Measurements from ENCODE around the gene LYST. TPM values are rescaled to one million over a fixed set of nuclear protein-coding genes. Genes with fewer than 3 reads are reported as not detected.

The LYST gene
- total RNA-seq, 2 experiments from 2014 or later: 4.0 to 8.2 TPM

- H3K27ac ChIP-seq (ENCODE audit: low read depth, low read length, poor library complexity, severe bottlenecking): no peak overlapping the region
- H4K20me1 ChIP-seq (ENCODE audit: insufficient read depth, low read length): no peaks in the 10 kb centered on the region
- no peaks in the 10 kb centered on the region for H3K9me3 ChIP-seq (ENCODE audit: low read length)
- H3K79me2 ChIP-seq (ENCODE audit: insufficient read depth, low read depth, low read length): no peaks in the 10 kb centered on the region
- TF ChIP-seq CTCF (conservative IDR thresholded peaks at IDR 0.05; ENCODE audit: low read length): no peak
- no peaks in the 10 kb centered on the region for H3K36me3 ChIP-seq (ENCODE audit: insufficient read depth, low read length)
- no peaks in the 10 kb centered on the region for H3K4me1 ChIP-seq (ENCODE audit: insufficient read depth, low read length, poor library complexity, severe bottlenecking)
- intact Hi-C loops (cut with micrococcal nuclease; ENCODE audit: unreplicated experiment): no loop called here
- no peak overlapping the region for H2AFZ ChIP-seq (ENCODE audit: low read length)
- BruUV-seq (replicated peaks): no TSS peak
- no peak overlapping the region for H3K4me2 ChIP-seq (ENCODE audit: low read length)
- CTCF ChIA-PET (ENCODE audit: unreplicated experiment): no interaction called here
- no peak for DNase-seq (ENCODE audit: low spot score)
- H3K9me2 ChIP-seq (ENCODE audit: insufficient read depth, low read length): no peaks in the 10 kb centered on the region
- no peak overlapping the region for H3K4me3 ChIP-seq (ENCODE audit: low read depth, low read length, poor library complexity, severe bottlenecking)
- POLR2A ChIA-PET: interaction anchor here (0.5 to 1.3 kb wide), 4 partner anchors 23 to 538 kb away, joined by 3 read pairs; no protein-coding TSS in a partner anchor
Measured at GRCh38 chr1:235683653-235684052, 183.1 kb downstream of the LYST start.

- TF ChIP-seq CTCF (conservative IDR thresholded peaks at IDR 0.05; ENCODE audit: low read length) (no peak), EZH2phosphoT487 (IDR thresholded peaks at IDR 0.05; ENCODE audit: borderline replicate concordance, low read depth, low read length) (no peak)
- CTCF ChIA-PET (ENCODE audit: unreplicated experiment): no interaction called here
- intact Hi-C loops (cut with micrococcal nuclease; ENCODE audit: unreplicated experiment): no loop called here
Measured at GRCh38 chr1:235682216-235682615, 184.5 kb downstream of the LYST start.

GRCh38 chr1:235679644-235680043 lies 187.1 kb downstream of the LYST start:
- Histone ChIP-seq H3K9me2 (ENCODE audit: insufficient read depth, low read length) (no peaks in the 10 kb centered on the region), H3K36me3 (ENCODE audit: insufficient read depth, low read length) (no peaks in the 10 kb centered on the region), H4K20me1 (ENCODE audit: insufficient read depth, low read length) (no peaks in the 10 kb centered on the region), H3K4me2 (ENCODE audit: low read length) (no peak overlapping the region), H2AFZ (ENCODE audit: low read length) (no peak overlapping the region), H3K79me2 (ENCODE audit: insufficient read depth, low read depth, low read length) (no peaks in the 10 kb centered on the region), H3K4me3 (ENCODE audit: low read depth, low read length, poor library complexity, severe bottlenecking) (no peak overlapping the region), H3K27ac (ENCODE audit: low read depth, low read length, poor library complexity, severe bottlenecking) (no peak overlapping the region), H3K4me1 (ENCODE audit: insufficient read depth, low read length, poor library complexity, severe bottlenecking) (no peaks in the 10 kb centered on the region), H3K9me3 (ENCODE audit: low read length) (no peaks in the 10 kb centered on the region)
- BruUV-seq (replicated peaks): no TSS peak
- ChIA-PET CTCF (ENCODE audit: unreplicated experiment) (interaction anchor here (0.6 kb wide), 1 partner anchor 1491 kb away, joined by 3 read pairs; no protein-coding TSS in a partner anchor), POLR2A (no interaction called here)
- no peak for DNase-seq (ENCODE audit: low spot score)
- intact Hi-C loops (cut with micrococcal nuclease; ENCODE audit: unreplicated experiment): no loop called here
- TF ChIP-seq EZH2phosphoT487 (IDR thresholded peaks at IDR 0.05; ENCODE audit: borderline replicate concordance, low read depth, low read length): no peak
- no peak for TF ChIP-seq CTCF (conservative IDR thresholded peaks at IDR 0.05; ENCODE audit: low read length)

More at GRCh38 chr1:235682216-235682615, 184.5 kb downstream of the LYST start:
- no peak overlapping the region for H2AFZ ChIP-seq (ENCODE audit: low read length)
- H3K4me1 ChIP-seq (ENCODE audit: insufficient read depth, low read length, poor library complexity, severe bottlenecking): no peaks in the 10 kb centered on the region
- no peak overlapping the region for H3K4me3 ChIP-seq (ENCODE audit: low read depth, low read length, poor library complexity, severe bottlenecking)
- H4K20me1 ChIP-seq (ENCODE audit: insufficient read depth, low read length): no peaks in the 10 kb centered on the region
- no peak overlapping the region for H3K4me2 ChIP-seq (ENCODE audit: low read length)
- POLR2A ChIA-PET: no interaction called here
- H3K9me2 ChIP-seq (ENCODE audit: insufficient read depth, low read length): no peaks in the 10 kb centered on the region
- DNase-seq (ENCODE audit: low spot score): no peak
- no peaks in the 10 kb centered on the region for H3K36me3 ChIP-seq (ENCODE audit: insufficient read depth, low read length)
- no peaks in the 10 kb centered on the region for H3K79me2 ChIP-seq (ENCODE audit: insufficient read depth, low read depth, low read length)
- BruUV-seq (replicated peaks): no TSS peak
- no peaks in the 10 kb centered on the region for H3K9me3 ChIP-seq (ENCODE audit: low read length)
- no peak overlapping the region for H3K27ac ChIP-seq (ENCODE audit: low read depth, low read length, poor library complexity, severe bottlenecking)

Measured in OCI-LY7 (cell line).